H1 (cell line): Measurements from ENCODE around the gene FHAD1. TPM values are rescaled to one million over a fixed set of nuclear protein-coding genes. Genes with fewer than 3 reads are reported as not detected.

ENCODE experiments used
- CTCF ChIA-PET: fragments of 300-600 bp; sonication (Branson Sonifier 250); formaldehyde crosslinking; loops from one replicate; lab custom pipeline; 2021; ENCODE audit not compliant: partially characterized antibody; lab: Charles Lee
- POLR2A ChIA-PET: fragments of 300-600 bp; sonication (Branson Sonifier 250); formaldehyde crosslinking; loops from one replicate; lab custom pipeline; 2021; ENCODE audit warnings: inconsistent platforms; ENCODE audit not compliant: partially characterized antibody; lab: Charles Lee
- DNase-seq, 2 experiments: peaks; one replicate each; pipeline versions ENCODE4 v3.0.0 to v3.0.0-alpha.2; 2010 to 2022; ENCODE audit warnings: low spot score in 2 of 2, low read depth in 1 of 2, mixed read lengths in 1 of 2
- FAIRE-seq: peaks from 2 replicates; lab custom pipeline; 2011; peaks lifted over from hg19 to GRCh38; lab: Jason Lieb, UNC
- H2AFZ ChIP-seq: 2 replicates; pipeline ENCODE4 v1.8.1; 2012; ENCODE audit warnings: low read length, inconsistent platforms
- H2AK5ac ChIP-seq: 2 replicates; pipeline ENCODE4 v1.6.1; 2013; ENCODE audit warnings: low read depth, low read length
- H2BK120ac ChIP-seq: replicated peaks from 2 replicates; pipeline ENCODE3; 2013; ENCODE audit warnings: low read depth, low read length, inconsistent platforms
- H2BK12ac ChIP-seq: 2 replicates; pipeline ENCODE4 v1.6.1; 2013; ENCODE audit warnings: low read depth, low read length
- H2BK15ac ChIP-seq: 2 replicates; pipeline ENCODE4 v1.6.1; 2013; ENCODE audit warnings: low read length
- H2BK20ac ChIP-seq: 2 replicates; pipeline ENCODE4 v1.6.1; 2013; ENCODE audit warnings: low read length
- H2BK5ac ChIP-seq: 2 replicates; pipeline ENCODE4 v1.6.1; 2013; ENCODE audit warnings: low read depth, low read length
- H3K14ac ChIP-seq: 2 replicates; pipeline ENCODE4 v1.6.1; 2013; ENCODE audit warnings: inconsistent platforms; ENCODE audit not compliant: insufficient read length
- H3K18ac ChIP-seq: 2 replicates; pipeline ENCODE4 v1.6.1; 2013; ENCODE audit warnings: low read length; ENCODE audit errors: extremely low read depth
- H3K23ac ChIP-seq: 2 replicates; pipeline ENCODE4 v1.6.1; 2013; ENCODE audit warnings: inconsistent platforms; ENCODE audit not compliant: insufficient read length
- H3K23me2 ChIP-seq: 2 replicates; pipeline ENCODE4 v1.6.1; 2013; ENCODE audit warnings: low read depth, low read length
- H3K27ac ChIP-seq: 2 replicates; pipeline ENCODE4 v1.6.1; 2011; ENCODE audit warnings: low read depth, low read length, inconsistent platforms
- H3K27me3 ChIP-seq, 4 experiments: replicated peaks in 1 of 4; 1 replicate in 1 of 4; 2 replicates in 3 of 4; pipeline versions ENCODE4 v1.6.1 to v1.8.1; 2011 to 2013; ENCODE audit warnings: low read length in 3 of 4, mild to moderate bottlenecking in 3 of 4, inconsistent platforms in 2 of 4, mixed read lengths in 2 of 4, moderate library complexity in 1 of 4; ENCODE audit not compliant: control insufficient read depth in 3 of 4, insufficient read depth in 3 of 4; ENCODE audit errors: extremely low read depth in 1 of 4
- H3K36me3 ChIP-seq, 4 experiments: 2 replicates each; pipeline versions ENCODE4 v1.6.1 to v1.8.1; 2011 to 2013; ENCODE audit warnings: mild to moderate bottlenecking in 4 of 4, low read length in 3 of 4, moderate library complexity in 2 of 4, control low read depth in 1 of 4, inconsistent platforms in 1 of 4; ENCODE audit not compliant: insufficient read depth in 4 of 4, control insufficient read depth in 2 of 4
- H3K4ac ChIP-seq: replicated peaks from 2 replicates; pipeline ENCODE3; 2013; ENCODE audit warnings: low read length, low read depth, mixed read lengths, inconsistent platforms; ENCODE audit not compliant: insufficient read length
- H3K4me1 ChIP-seq, 4 experiments: replicated peaks in 1 of 4; 1 replicate in 1 of 4; 2 replicates in 3 of 4; pipeline versions ENCODE4 v1.6.1 to v1.8.1; 2011 to 2013; ENCODE audit warnings: low read length in 3 of 4, inconsistent platforms in 2 of 4, mixed read lengths in 1 of 4; ENCODE audit not compliant: insufficient read depth in 4 of 4, control insufficient read depth in 3 of 4
- H3K4me2 ChIP-seq, 2 experiments: 2 replicates each; pipeline versions ENCODE4 v1.6.1 to v1.8.1; 2011 to 2013; ENCODE audit warnings: low read depth in 2 of 2, low read length in 2 of 2, control low read depth in 1 of 2, inconsistent platforms in 1 of 2, mild to moderate bottlenecking in 1 of 2; ENCODE audit not compliant: insufficient read depth in 1 of 2
- H3K4me3 ChIP-seq, 4 experiments: fragments of 200-600, 300-600 bp in 1 of 4; sonication (generic), shearing (Covaris generic), sonication (Bioruptor Twin) in 1 of 4; 2 replicates each; pipeline versions ENCODE4 v1.5.1 to v1.8.1; 2011 to 2016; ENCODE audit warnings: low read length in 4 of 4, low read depth in 3 of 4, control low read depth in 2 of 4, inconsistent platforms in 2 of 4, mild to moderate bottlenecking in 2 of 4, mixed read lengths in 1 of 4, moderate library complexity in 1 of 4; ENCODE audit not compliant: insufficient read depth in 2 of 4; ENCODE audit errors: extremely low read depth in 1 of 4
- H3K56ac ChIP-seq: replicated peaks from 2 replicates; pipeline ENCODE3; 2013; ENCODE audit warnings: low read depth, mild to moderate bottlenecking, mixed read lengths, low read length, inconsistent platforms; ENCODE audit not compliant: insufficient read length
- H3K79me1 ChIP-seq: 2 replicates; pipeline ENCODE4 v1.6.1; 2013; ENCODE audit warnings: low read depth, low read length, control low read depth
- H3K79me2 ChIP-seq, 2 experiments: 2 replicates each; pipeline versions ENCODE4 v1.6.1 to v1.8.1; 2012 to 2013; ENCODE audit warnings: low read length in 2 of 2, mild to moderate bottlenecking in 2 of 2, inconsistent platforms in 1 of 2; ENCODE audit not compliant: insufficient read depth in 2 of 2, control insufficient read depth in 1 of 2
- H3K9ac ChIP-seq, 4 experiments: replicated peaks in 1 of 4; 1 replicate in 1 of 4; 2 replicates in 3 of 4; pipeline versions ENCODE4 v1.6.1 to v1.8.1; 2011 to 2013; ENCODE audit warnings: low read depth in 3 of 4, low read length in 3 of 4, control low read depth in 2 of 4, mild to moderate bottlenecking in 2 of 4, moderate library complexity in 2 of 4, inconsistent platforms in 1 of 4; ENCODE audit errors: extremely low read depth in 1 of 4
- H3K9me3 ChIP-seq, 2 experiments: 2 replicates each; pipeline versions ENCODE4 v1.6.1 to v1.8.1; 2012 to 2013; ENCODE audit warnings: mild to moderate bottlenecking in 2 of 2, moderate library complexity in 2 of 2, control low read depth in 1 of 2, inconsistent platforms in 1 of 2, low read depth in 1 of 2, low read length in 1 of 2, mixed read lengths in 1 of 2; ENCODE audit not compliant: insufficient read depth in 2 of 2
- H4K20me1 ChIP-seq, 2 experiments: replicated peaks in 1 of 2; 2 replicates each; pipeline versions ENCODE3 to v1.8.1; 2011 to 2013; ENCODE audit warnings: inconsistent platforms in 2 of 2, low read length in 2 of 2, mild to moderate bottlenecking in 1 of 2; ENCODE audit not compliant: insufficient read depth in 2 of 2, control insufficient read depth in 1 of 2
- H4K5ac ChIP-seq: 2 replicates; pipeline ENCODE4 v1.6.1; 2013; ENCODE audit warnings: low read length, low read depth, mixed read lengths, inconsistent platforms; ENCODE audit not compliant: insufficient read length
- H4K8ac ChIP-seq: 2 replicates; pipeline ENCODE4 v1.8.0; 2013; ENCODE audit warnings: mild to moderate bottlenecking, moderate library complexity, low read length, inconsistent platforms; ENCODE audit not compliant: insufficient read depth; ENCODE audit errors: extremely low read depth
- H4K91ac ChIP-seq: replicated peaks from 2 replicates; pipeline ENCODE3; 2013; ENCODE audit warnings: low read length, mixed read lengths, inconsistent platforms; ENCODE audit not compliant: insufficient read length
- SIRT6 ChIP-seq: IDR thresholded peaks from one replicate; pipeline ENCODE4 v1.7.1; 2012; ENCODE audit warnings: low read length, inconsistent platforms
- whole genome bisulfite sequencing, 2 experiments: shearing (Covaris generic) in 1 of 2; methylation state at CpG; one replicate each; pipeline versions ENCODE4 v1.1.6 to v1.1.7; 2013 to 2015; ENCODE audit warnings: low lambda C conversion rate in 2 of 2, mixed read lengths in 2 of 2, inconsistent platforms in 1 of 2, low coverage in 1 of 2, missing lambda C conversion rate in 1 of 2; ENCODE audit not compliant: insufficient replicate concordance in 2 of 2, insufficient coverage in 1 of 2, insufficient read length in 1 of 2; ENCODE audit errors: extremely low coverage in 1 of 2, missing lambda C conversion rate in 1 of 2; 5-methylcytosine and 5-hydroxymethylcytosine counted together
- polyA plus RNA-seq, 7 experiments: library from polyadenylated mRNA; depleted of rRNA in 3 of 7; stranded (reverse) in 5 of 7; unstranded in 2 of 7; fragments of >200 nt in 5 of 7; fragments of 200-250 nt in 2 of 7; gene quantifications; 1 replicate in 5 of 7; 2 replicates in 1 of 7; 4 replicates in 1 of 7; pipeline versions ENCODE4 v1.2.1 to v1.2.3, GENCODE V29; 2011 to 2013; ENCODE audit warnings: missing spikeins in 2 of 7, mixed read lengths in 2 of 7
- total RNA-seq: library from RNA; stranded (reverse); fragmentation: NEBNext Ultra II Directional; extraction: Animal tissue kit (Norgen Biotek cat#: 25700); gene quantifications from 2 replicates; pipeline ENCODE4 v1.2.1, GENCODE V29; 2021
- TF ChIP-seq, protein P1 (sequence below): IDR thresholded peaks from 2 replicates; pipeline ENCODE4 v1.6.1; 2012; ENCODE audit warnings: inconsistent platforms

FHAD1 gene
- total and polyA plus RNA-seq, 2 of the 8 experiments (the other 6 are each of a cell fraction or from before 2014, with no cell fraction given), result 0.39 to 0.69 TPM

DNA sequence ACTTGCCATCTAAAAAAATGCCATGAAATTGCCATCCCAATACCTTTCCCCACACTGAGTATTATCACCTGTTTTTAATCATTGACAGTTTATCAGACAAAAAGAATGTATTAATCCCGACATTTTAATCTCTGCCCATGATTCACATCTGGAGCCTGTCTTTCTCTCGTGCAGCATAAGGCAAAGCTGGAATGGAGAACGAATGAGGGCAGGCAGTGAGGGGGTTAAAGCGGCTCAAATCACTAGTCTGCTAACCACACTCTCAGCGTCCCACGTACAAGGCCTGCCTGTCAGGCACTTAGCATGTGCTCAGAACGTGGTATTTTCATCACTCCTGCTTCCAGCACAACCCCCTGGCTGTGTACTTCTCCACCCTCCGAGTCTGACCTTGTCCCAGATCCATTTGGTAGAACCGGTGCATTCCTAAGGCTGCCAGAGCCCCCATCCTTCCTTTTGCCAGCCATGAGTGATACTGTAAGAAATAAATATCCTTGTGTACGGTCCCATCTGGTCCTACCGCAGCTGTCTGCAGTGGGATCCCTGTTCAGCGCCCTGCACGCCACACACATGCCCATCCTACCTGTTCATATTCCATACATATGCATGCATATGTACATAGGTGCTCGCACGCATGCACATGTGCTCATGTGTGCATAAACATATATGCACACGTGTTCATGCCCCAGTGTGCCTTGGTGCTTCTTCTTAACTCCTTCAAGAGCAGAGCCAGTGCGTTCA is 34.6 kb upstream of the FHAD1 start:
- Histone ChIP-seq H2AFZ (no peak overlapping the region), H2BK5ac (peak overlapping the region; percentile 20; the same call in 1 of the 2 replicates), H3K4me1 (peaks cover 7 to 25% (median 10%) of the 10 kb centered on the region in 4 experiments), H2BK120ac (no peak overlapping the region), H3K18ac (no peak overlapping the region), H3K27ac (no peak overlapping the region), H4K20me1 (peaks cover 0 to 4% of the 10 kb centered on the region in 2 experiments), H3K36me3 (no peaks in the 10 kb centered on the region; a peak in 2 of 8 replicates), H3K23ac (no peak overlapping the region), H2BK12ac (0 out of 2 replicates have a peak overlapping the region, but pooled peaks have one; percentile 3), H3K56ac (no peak overlapping the region), H3K4me3 (no peak overlapping the region), H2AK5ac (no peak overlapping the region), H4K8ac (no peak overlapping the region), H3K4ac (no peak overlapping the region), H3K9ac (no peak overlapping the region), H4K5ac (no peak overlapping the region), H2BK15ac (no peak overlapping the region; the same call in 1 of the 2 replicates), H3K14ac (no peak overlapping the region), H3K79me2 (peaks cover 0 to 3% of the 10 kb centered on the region in 2 experiments; a peak in 2 of 4 replicates), H4K91ac (no peak overlapping the region), H3K4me2 (no peak overlapping the region), H3K27me3 (no peaks in the 10 kb centered on the region), H3K9me3 (no peaks in the 10 kb centered on the region), H2BK20ac (no peak overlapping the region), H3K79me1 (no peaks in the 10 kb centered on the region), H3K23me2 (0 out of 2 replicates have a peak, but pooled peaks cover 3% of the 10 kb centered on the region)
- CTCF ChIA-PET, result interaction anchor here (0.7 to 1.6 kb wide), 5 partner anchors 11 to 89 kb away, joined by 3 to 6 read pairs (median 4); no protein-coding TSS in a partner anchor
- TF ChIP-seq, protein P1, sequence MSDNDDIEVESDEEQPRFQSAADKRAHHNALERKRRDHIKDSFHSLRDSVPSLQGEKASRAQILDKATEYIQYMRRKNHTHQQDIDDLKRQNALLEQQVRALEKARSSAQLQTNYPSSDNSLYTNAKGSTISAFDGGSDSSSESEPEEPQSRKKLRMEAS, result peak; percentile 30; the same call in 1 of the 2 replicates
- TF ChIP-seq SIRT6, result no peak
- FAIRE-seq, result no peak
- WGBS, 2 experiments, result 81% methylated on average over 17 of the region's 17 CpGs; no CpG with 5 or more reads in 1 of the 2 experiments
- no peak for DNase-seq
- POLR2A ChIA-PET, result interaction anchor here (1.5 to 1.6 kb wide), 3 partner anchors 8 to 30 kb away, joined by 3 to 6 read pairs (median 5); no protein-coding TSS in a partner anchor
